OCI-LY1 (cell line): ENCODE data around the gene RNF217.

Experiments
- H2AFZ ChIP-seq: fragments of 200-600 bp; sonication (generic), shearing (Covaris generic); 2 replicates; pipeline ENCODE4 v1.6.0; 2014; ENCODE audit warnings: antibody characterized with exemption, mild to moderate bottlenecking, low read length
- H3F3A ChIP-seq: fragments of 200-600 bp; sonication (generic), shearing (Covaris generic); 2 replicates; pipeline ENCODE4 v1.6.0; 2014; ENCODE audit warnings: mild to moderate bottlenecking, antibody characterized with exemption, low read length, moderate library complexity; ENCODE audit not compliant: insufficient read depth
- H3K27ac ChIP-seq: fragments of 200-600 bp; sonication (generic); 2 replicates; pipeline ENCODE4 v1.5.1; 2014; ENCODE audit warnings: low read length, mixed run types, mild to moderate bottlenecking, low read depth; ENCODE audit not compliant: poor library complexity, severe bottlenecking
- H3K27me3 ChIP-seq: fragments of 200-600 bp; sonication (generic); 2 replicates; pipeline ENCODE4 v1.6.0; 2014; ENCODE audit warnings: antibody characterized with exemption, mild to moderate bottlenecking, low read length, moderate library complexity; ENCODE audit not compliant: insufficient read depth
- H3K36me3 ChIP-seq: fragments of 200-600 bp; sonication (generic); 2 replicates; pipeline ENCODE4 v1.6.1; 2014; ENCODE audit warnings: mild to moderate bottlenecking, antibody characterized with exemption, low read length, moderate library complexity, mixed read lengths; ENCODE audit not compliant: insufficient read depth
- H3K4me1 ChIP-seq: fragments of 200-600 bp; sonication (generic); 2 replicates; pipeline ENCODE4 v1.5.1; 2014; ENCODE audit warnings: mild to moderate bottlenecking, low read length, moderate library complexity; ENCODE audit not compliant: insufficient read depth, severe bottlenecking
- H3K4me2 ChIP-seq: fragments of 200-600 bp; sonication (generic), shearing (Covaris generic); 2 replicates; pipeline ENCODE4 v1.6.1; 2014; ENCODE audit warnings: low read length
- H3K4me3 ChIP-seq: fragments of 200-600 bp; sonication (generic); 2 replicates; pipeline ENCODE4 v1.5.1; 2014; ENCODE audit warnings: low read length, low read depth, mild to moderate bottlenecking, mixed read lengths; ENCODE audit not compliant: poor library complexity, severe bottlenecking
- H3K79me2 ChIP-seq: fragments of 200-600 bp; shearing (Covaris generic); 2 replicates; pipeline ENCODE4 v1.6.1; 2016; ENCODE audit warnings: mixed run types, low read length, mixed read lengths; ENCODE audit not compliant: insufficient read depth
- H3K9ac ChIP-seq: fragments of 200-600 bp; sonication (generic), shearing (Covaris generic); 2 replicates; pipeline ENCODE4 v1.6.1; 2014; ENCODE audit warnings: mild to moderate bottlenecking, low read length, mixed read lengths
- H3K9me2 ChIP-seq: fragments of 200-600 bp; sonication (generic), shearing (Covaris generic); 2 replicates; pipeline ENCODE4 v1.6.1; 2014; ENCODE audit warnings: low read depth, mild to moderate bottlenecking, low read length, mixed read lengths
- H3K9me3 ChIP-seq: fragments of 200-600 bp; shearing (Covaris generic); 2 replicates; pipeline ENCODE4 v1.6.1; 2014; ENCODE audit warnings: low read length, mixed read lengths
- H4K20me1 ChIP-seq: fragments of 200-600 bp; sonication (generic), shearing (Covaris generic); 2 replicates; pipeline ENCODE4 v1.6.0; 2016; ENCODE audit warnings: mild to moderate bottlenecking, low read length; ENCODE audit not compliant: insufficient read depth
- CTCF ChIP-seq: fragments of 200-600 bp; sonication (generic), shearing (Covaris generic); IDR thresholded peaks from 2 replicates; pipeline ENCODE4 v1.5.1; 2017; ENCODE audit warnings: mild to moderate bottlenecking, antibody characterized with exemption, low read length, moderate library complexity, mixed read lengths
- EZH2 ChIP-seq: fragments of 200-600 bp; sonication (generic), shearing (Covaris generic); IDR thresholded peaks from 2 replicates; pipeline ENCODE4 v1.8.0; 2017; ENCODE audit warnings: borderline replicate concordance, mixed run types, mild to moderate bottlenecking, antibody characterized with exemption, low read length, moderate library complexity, mixed read lengths

RNF217 gene

GRCh38 chr6:124958149-124958548, 4.1 kb upstream of the RNF217 start:
- H2AFZ ChIP-seq = no peak overlapping the region
- no peak overlapping the region for H3K27ac ChIP-seq
- no peak overlapping the region for H3K9ac ChIP-seq
- H3K4me3 ChIP-seq = no peak overlapping the region
- H4K20me1 ChIP-seq = no peaks in the 10 kb centered on the region
- H3F3A ChIP-seq = no peaks in the 10 kb centered on the region
- no peaks in the 10 kb centered on the region for H3K79me2 ChIP-seq
- no peaks in the 10 kb centered on the region for H3K36me3 ChIP-seq
- H3K27me3 ChIP-seq = no peaks in the 10 kb centered on the region
- no peaks in the 10 kb centered on the region for H3K9me3 ChIP-seq
- H3K4me2 ChIP-seq = no peak overlapping the region
- H3K4me1 ChIP-seq = no peaks in the 10 kb centered on the region
- H3K9me2 ChIP-seq = no peaks in the 10 kb centered on the region
- no peak for TF ChIP-seq EZH2
- TF ChIP-seq CTCF = no peak

GRCh38 chr6:124958759-124959354, 3.4 kb upstream of the RNF217 start:
- Histone ChIP-seq H3K9me3 (no peaks in the 10 kb centered on the region), H3K9me2 (no peaks in the 10 kb centered on the region), H3K27ac (no peak overlapping the region), H3K4me3 (no peak overlapping the region), H3K27me3 (no peaks in the 10 kb centered on the region), H2AFZ (no peak overlapping the region), H3K79me2 (no peaks in the 10 kb centered on the region), H3F3A (no peaks in the 10 kb centered on the region), H3K9ac (no peak overlapping the region), H3K36me3 (no peaks in the 10 kb centered on the region), H3K4me2 (no peak overlapping the region), H3K4me1 (no peaks in the 10 kb centered on the region), H4K20me1 (no peaks in the 10 kb centered on the region)
- TF ChIP-seq CTCF (no peak), EZH2 (no peak)

- Histone ChIP-seq H3K4me1 (no peaks in the 10 kb centered on the region), H3K79me2 (no peaks in the 10 kb centered on the region)
Measured at GRCh38 chr6:124960757-124961463, 1.3 kb upstream of the RNF217 start.

More at GRCh38 chr6:124960757-124961463, 1.3 kb upstream of the RNF217 start:
- Histone ChIP-seq H3K9ac (no peak overlapping the region), H3K4me3 (no peak overlapping the region), H3K9me3 (no peaks in the 10 kb centered on the region), H3K27ac (no peak overlapping the region), H3K36me3 (no peaks in the 10 kb centered on the region), H3F3A (no peaks in the 10 kb centered on the region), H2AFZ (no peak overlapping the region), H3K4me2 (no peak overlapping the region), H3K27me3 (no peaks in the 10 kb centered on the region), H3K9me2 (no peaks in the 10 kb centered on the region), H4K20me1 (no peaks in the 10 kb centered on the region)
- no peak for TF ChIP-seq EZH2
- TF ChIP-seq CTCF = no peak
